Peyer's patch (tissue), 4 donors: ENCODE results near the gene C11orf91. TPM values are rescaled to one million over a fixed set of nuclear protein-coding genes. Genes with fewer than 3 reads are reported as not detected.
A peak's percentile ranks its signal among the peaks of the same experiment; 100 is the strongest.

Experiments
- DNase-seq, 3 donors: peaks; one replicate each; pipeline ENCODE4 v3.0.0-alpha.2; 2017 to 2019
- H3K27ac ChIP-seq, 4 donors: fragments of 200-600 bp; sonication (generic); one replicate each; pipeline ENCODE4 v1.5.1; 2016 to 2019
- H3K27me3 ChIP-seq, 2 donors: fragments of 200-600 bp; sonication (generic); one replicate each; pipeline ENCODE4 v1.5.1; 2019
- H3K36me3 ChIP-seq, 3 donors: fragments of 200-600 bp; sonication (generic); one replicate each; pipeline ENCODE4 v1.5.1; 2016 to 2019
- H3K4me1 ChIP-seq, 4 donors: fragments of 200-600 bp; sonication (generic); one replicate each; pipeline ENCODE4 v1.5.1; 2016 to 2019
- H3K4me3 ChIP-seq, 4 donors: fragments of 200-600 bp; sonication (generic); 1 replicate in 3 of 4; 2 replicates in 1 of 4; pipeline ENCODE4 v1.5.1; 2016 to 2019; ENCODE audit warnings: mild to moderate bottlenecking in 1 of 4
- H3K9me3 ChIP-seq, 4 donors: fragments of 200-600 bp; sonication (generic); one replicate each; pipeline ENCODE4 v1.5.1; 2016 to 2019; ENCODE audit warnings: mild to moderate bottlenecking in 1 of 4
- POLR2A ChIP-seq, 2 donors: fragments of 450-650 bp; IDR thresholded peaks; one replicate each; pipeline ENCODE4 v1.5.1; 2017; ENCODE audit warnings: antibody characterized with exemption in 2 of 2, mild to moderate bottlenecking in 2 of 2, moderate library complexity in 2 of 2
- total RNA-seq, 4 donors: library from RNA; depleted of rRNA; stranded (reverse); fragments of >200 nt; gene quantifications; one replicate each; pipeline ENCODE4 v1.1.0, GENCODE V29; 2016
- TF ChIP-seq, protein P1 (sequence below), 6 experiments: fragments of 450-650 bp in 4 of 6; fragments of 200-600 bp in 2 of 6; sonication (generic) in 1 of 6; IDR thresholded peaks; one replicate each; pipeline ENCODE4 v1.5.1; 2017 to 2019; ENCODE audit warnings: antibody characterized with exemption in 6 of 6, mild to moderate bottlenecking in 3 of 6, moderate library complexity in 1 of 6

The C11orf91 gene
- total RNA-seq, 4 donors from 2014 or later: not detected

GRCh38 chr11:33737362-33737821 is 36.8 kb upstream of the C11orf91 start:
- no peaks in the 10 kb centered on the region for H3K36me3 ChIP-seq
- H3K4me1 ChIP-seq: peaks cover 0 to 25% (median 3%) of the 10 kb centered on the region in 4 donors
- no peak overlapping the region for H3K4me3 ChIP-seq
- H3K9me3 ChIP-seq: no peaks in the 10 kb centered on the region
- DNase-seq: no peak
- no peaks in the 10 kb centered on the region for H3K27me3 ChIP-seq
- TF ChIP-seq, protein P1, sequence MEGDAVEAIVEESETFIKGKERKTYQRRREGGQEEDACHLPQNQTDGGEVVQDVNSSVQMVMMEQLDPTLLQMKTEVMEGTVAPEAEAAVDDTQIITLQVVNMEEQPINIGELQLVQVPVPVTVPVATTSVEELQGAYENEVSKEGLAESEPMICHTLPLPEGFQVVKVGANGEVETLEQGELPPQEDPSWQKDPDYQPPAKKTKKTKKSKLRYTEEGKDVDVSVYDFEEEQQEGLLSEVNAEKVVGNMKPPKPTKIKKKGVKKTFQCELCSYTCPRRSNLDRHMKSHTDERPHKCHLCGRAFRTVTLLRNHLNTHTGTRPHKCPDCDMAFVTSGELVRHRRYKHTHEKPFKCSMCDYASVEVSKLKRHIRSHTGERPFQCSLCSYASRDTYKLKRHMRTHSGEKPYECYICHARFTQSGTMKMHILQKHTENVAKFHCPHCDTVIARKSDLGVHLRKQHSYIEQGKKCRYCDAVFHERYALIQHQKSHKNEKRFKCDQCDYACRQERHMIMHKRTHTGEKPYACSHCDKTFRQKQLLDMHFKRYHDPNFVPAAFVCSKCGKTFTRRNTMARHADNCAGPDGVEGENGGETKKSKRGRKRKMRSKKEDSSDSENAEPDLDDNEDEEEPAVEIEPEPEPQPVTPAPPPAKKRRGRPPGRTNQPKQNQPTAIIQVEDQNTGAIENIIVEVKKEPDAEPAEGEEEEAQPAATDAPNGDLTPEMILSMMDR (IDR thresholded peaks at IDR 0.05): no peak
- no peak for TF ChIP-seq POLR2A (IDR thresholded peaks at IDR 0.05)
- peak overlapping the region in 3 of 4 donors; percentile 80 to 88 (median 83) for H3K27ac ChIP-seq

- Histone ChIP-seq H3K9me3 (no peaks in the 10 kb centered on the region), H3K4me1 (peaks cover 0 to 32% (median 3%) of the 10 kb centered on the region in 4 donors), H3K36me3 (no peaks in the 10 kb centered on the region), H3K4me3 (peak within 1 kb of the TSS; percentile 61 to 90 (median 75)), H3K27ac (peak within 1 kb of the TSS; percentile 80 to 88 (median 82)), H3K27me3 (no peaks in the 10 kb centered on the region)
- TF ChIP-seq, protein P1 (IDR thresholded peaks at IDR 0.05): peak in 1 of 6 experiments; percentile 0
- peak; percentile 61 to 80 for TF ChIP-seq POLR2A (IDR thresholded peaks at IDR 0.05)
- peak; percentile 95 to 98 (median 97) for DNase-seq
These were observed 35.7 kb upstream of the C11orf91 start, which contains the start of gene CD59 for GRCh38 chr11:33736148-33736812. Gene CD59 (minus strand): TSS chr11:33736423. CDS start chr11:33722445, 13,978 bp downstream.

DNA sequence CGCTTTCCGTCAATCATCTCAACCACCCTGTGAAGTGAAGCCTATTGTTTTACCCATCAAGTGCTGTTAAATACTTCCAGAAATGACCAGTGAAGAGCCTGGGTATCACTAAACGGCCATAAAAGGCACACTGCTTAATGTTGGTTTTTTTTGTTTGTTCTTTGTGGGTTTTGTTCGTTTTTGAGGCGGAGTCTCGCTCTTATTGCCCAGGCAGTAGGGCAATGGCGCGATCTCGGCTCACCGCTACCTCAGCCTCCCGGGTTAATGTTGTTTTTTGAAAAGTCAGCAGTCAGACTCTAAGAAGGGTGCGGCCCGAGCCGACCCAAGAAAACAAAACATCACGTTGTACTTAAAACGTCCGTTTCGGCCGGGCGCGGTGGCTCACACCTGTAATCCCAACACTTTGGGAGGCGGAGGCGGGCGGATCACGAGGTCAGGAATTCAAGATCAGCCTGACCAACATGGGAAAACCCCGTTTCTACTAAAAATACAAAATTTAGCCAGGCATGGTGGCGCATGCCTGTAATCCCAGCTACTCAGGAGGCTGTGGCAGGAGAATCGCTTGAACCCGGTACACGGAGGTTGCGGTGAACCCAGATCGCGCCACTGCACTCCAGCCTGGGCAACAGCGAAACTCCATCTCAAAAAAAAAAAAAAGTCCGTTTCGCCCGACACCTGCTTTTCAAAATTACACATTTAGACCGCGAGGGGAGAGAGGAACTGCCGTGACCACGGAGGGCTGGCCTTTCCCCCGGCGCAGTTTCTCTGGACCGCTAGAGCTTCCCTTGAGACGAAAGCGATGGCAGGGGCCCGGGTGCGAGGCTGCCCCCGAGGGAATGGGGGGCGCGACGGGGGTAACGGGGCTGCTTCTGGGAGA is 34.9 kb upstream of the C11orf91 start:
- Histone ChIP-seq H3K27ac (peak overlapping the region; percentile 80 to 88 (median 82)), H3K4me1 (peaks cover 0 to 33% (median 3%) of the 10 kb centered on the region in 4 donors), H3K27me3 (no peaks in the 10 kb centered on the region), H3K36me3 (no peaks in the 10 kb centered on the region), H3K4me3 (peak overlapping the region; percentile 61 to 90 (median 75)), H3K9me3 (no peaks in the 10 kb centered on the region)
- no peak for TF ChIP-seq POLR2A (IDR thresholded peaks at IDR 0.05)
- TF ChIP-seq, protein P1 (IDR thresholded peaks at IDR 0.05): peak in 2 of 6 experiments; percentile 7 to 20
- DNase-seq: peak; percentile 47 to 64 (median 56)

DNA sequence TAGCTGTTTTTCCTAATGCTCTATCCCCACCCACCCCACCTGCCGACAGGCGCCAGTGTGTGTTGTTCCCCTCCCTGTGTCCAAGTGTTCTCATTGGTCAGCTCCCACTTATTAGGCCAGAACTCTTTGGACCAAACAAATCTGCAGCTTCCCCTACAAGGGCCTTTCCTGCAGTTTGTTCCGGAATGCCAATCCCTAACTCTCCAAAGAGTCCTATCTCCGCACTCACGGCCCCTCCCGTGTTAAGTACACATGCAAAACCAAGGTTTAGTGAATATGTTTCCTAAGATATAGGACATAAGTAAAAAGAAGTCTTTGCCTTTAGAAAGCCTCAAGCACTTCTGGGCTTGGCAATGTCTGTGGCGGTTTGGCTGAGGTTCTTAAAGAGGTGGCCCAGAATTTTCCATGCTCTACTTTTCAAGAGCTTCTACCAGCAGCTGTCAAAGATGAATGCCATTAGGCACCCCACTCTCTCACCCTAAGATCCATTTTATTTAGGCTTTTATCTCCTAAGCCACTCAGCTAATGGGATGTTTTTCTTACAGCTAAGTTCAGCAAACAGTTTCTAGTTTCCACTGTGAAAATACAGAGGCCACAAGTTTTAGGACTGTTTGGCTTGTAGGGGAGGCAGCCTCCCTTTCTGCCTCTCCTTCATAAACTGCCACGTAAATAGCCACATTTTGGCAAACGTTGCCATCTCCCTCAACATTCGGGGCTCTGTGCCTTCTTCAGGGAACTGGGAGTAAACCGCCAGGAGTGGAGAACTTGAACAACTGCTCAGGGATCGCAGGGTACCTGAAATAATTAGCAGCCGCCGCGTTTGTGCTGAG is 34.0 kb upstream of the C11orf91 start:
- TF ChIP-seq, protein P1 (IDR thresholded peaks at IDR 0.05): no peak
- no peak for TF ChIP-seq POLR2A (IDR thresholded peaks at IDR 0.05)
- H3K36me3 ChIP-seq: no peaks in the 10 kb centered on the region
- DNase-seq: no peak
- peak overlapping the region; percentile 80 to 88 (median 82) for H3K27ac ChIP-seq
- H3K4me1 ChIP-seq: peaks cover 0 to 37% (median 3%) of the 10 kb centered on the region in 4 donors
- H3K9me3 ChIP-seq: no peaks in the 10 kb centered on the region
- H3K4me3 ChIP-seq: peak overlapping the region; percentile 61 to 90 (median 75)
- H3K27me3 ChIP-seq: no peaks in the 10 kb centered on the region

DNA sequence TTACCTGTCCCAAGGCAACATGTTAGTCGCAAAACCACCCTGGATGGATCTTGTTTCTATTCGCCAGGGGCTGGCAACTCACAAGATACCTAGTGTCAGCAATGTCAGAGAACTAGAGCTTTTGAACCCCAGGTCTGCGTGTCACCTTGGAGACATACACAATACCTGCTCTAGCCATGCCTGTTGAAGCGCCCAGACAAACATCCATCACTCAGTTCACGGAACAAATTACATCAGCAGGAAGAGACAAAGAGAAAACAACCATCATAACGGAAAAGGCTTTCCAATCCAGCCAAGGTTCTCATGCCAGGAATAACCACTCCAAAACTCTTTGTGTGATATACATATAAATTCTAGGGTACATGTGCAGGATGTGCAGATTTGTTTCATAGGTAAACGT is 33.4 kb upstream of the C11orf91 start:
- Histone ChIP-seq H3K4me3 (peak overlapping the region in 2 of 4 donors; percentile 71 to 79), H3K27me3 (no peaks in the 10 kb centered on the region), H3K9me3 (no peaks in the 10 kb centered on the region), H3K27ac (peak overlapping the region in 1 of 4 donors; percentile 12), H3K4me1 (peaks cover 0 to 37% (median 3%) of the 10 kb centered on the region in 4 donors), H3K36me3 (no peaks in the 10 kb centered on the region)
- TF ChIP-seq, protein P1 (IDR thresholded peaks at IDR 0.05): no peak
- TF ChIP-seq POLR2A (IDR thresholded peaks at IDR 0.05): no peak
- DNase-seq: no peak
